KG1 (cell line): ENCODE results near the gene MASP2.

Experiments used
- DNase-seq: peaks from one replicate; lab custom pipeline; 2025; lab: John Stamatoyannopoulos, UW

MASP2 gene

DNA sequence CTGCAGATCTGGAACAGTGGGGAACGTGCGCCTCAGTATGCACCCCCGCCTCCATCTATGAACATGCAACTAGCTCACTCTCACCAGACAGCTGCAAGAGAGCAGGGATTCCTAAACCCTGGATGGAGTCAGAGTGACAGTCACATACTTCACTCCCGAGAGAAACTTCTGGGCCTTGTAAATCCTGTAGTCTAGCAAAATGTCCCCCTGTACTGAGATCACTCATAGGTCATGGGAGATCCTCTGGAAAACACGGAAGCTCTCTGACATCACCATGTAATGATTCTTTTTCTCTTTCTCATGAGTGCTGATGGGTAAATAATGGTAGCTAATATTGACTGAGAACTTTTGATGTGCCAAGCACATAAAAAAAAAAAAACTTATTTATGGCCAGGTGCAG lies 57.9 kb downstream of the MASP2 start:
- no peak for DNase-seq

DNA sequence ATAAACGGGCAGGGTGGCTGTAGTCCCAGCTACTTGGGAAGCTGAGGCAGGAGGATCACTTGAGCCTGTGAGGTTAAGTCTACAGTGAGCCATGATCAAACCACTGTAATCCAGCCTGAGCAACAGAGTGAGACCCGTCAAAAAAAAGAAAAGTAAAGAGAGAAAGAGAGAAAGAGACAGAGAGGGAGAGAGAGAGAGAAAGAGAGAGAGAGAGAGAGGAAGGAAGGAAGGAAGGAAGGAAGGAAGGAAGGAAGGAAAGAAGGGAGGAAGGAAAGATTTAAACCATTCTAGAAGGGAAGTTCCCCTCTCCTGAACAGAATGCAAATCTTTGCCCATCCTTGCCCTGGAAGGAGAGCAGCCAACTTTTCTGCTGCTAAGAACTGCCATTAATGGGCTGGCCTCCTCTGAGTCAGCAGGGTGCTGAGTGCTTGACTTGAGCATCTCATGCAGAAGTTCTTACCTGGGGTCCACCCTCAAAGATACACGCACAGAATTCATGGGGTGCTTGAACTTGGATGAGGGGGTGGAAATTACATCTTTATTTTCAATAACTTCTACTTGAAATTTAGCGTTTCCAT lies 59.1 kb downstream of the MASP2 start:
- no peak for DNase-seq

DNA sequence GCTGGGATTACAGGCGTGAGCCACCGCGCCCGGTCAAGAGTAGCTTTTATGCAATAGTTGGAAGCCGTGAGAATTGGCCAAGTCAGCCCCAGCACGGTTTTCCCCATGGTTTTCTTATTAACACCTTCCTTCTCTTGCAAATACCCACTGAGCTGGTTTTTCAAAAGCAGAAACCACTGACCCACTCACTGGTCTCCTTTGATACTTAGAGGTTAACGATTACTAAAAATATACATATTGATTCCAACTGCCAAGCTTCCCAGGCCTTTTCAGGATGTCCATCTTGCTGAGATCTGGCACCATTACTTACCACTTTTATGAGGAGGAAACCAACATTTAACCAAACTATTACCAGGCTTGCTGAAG lies 60.5 kb downstream of the MASP2 start:
- DNase-seq, result no peak

DNA sequence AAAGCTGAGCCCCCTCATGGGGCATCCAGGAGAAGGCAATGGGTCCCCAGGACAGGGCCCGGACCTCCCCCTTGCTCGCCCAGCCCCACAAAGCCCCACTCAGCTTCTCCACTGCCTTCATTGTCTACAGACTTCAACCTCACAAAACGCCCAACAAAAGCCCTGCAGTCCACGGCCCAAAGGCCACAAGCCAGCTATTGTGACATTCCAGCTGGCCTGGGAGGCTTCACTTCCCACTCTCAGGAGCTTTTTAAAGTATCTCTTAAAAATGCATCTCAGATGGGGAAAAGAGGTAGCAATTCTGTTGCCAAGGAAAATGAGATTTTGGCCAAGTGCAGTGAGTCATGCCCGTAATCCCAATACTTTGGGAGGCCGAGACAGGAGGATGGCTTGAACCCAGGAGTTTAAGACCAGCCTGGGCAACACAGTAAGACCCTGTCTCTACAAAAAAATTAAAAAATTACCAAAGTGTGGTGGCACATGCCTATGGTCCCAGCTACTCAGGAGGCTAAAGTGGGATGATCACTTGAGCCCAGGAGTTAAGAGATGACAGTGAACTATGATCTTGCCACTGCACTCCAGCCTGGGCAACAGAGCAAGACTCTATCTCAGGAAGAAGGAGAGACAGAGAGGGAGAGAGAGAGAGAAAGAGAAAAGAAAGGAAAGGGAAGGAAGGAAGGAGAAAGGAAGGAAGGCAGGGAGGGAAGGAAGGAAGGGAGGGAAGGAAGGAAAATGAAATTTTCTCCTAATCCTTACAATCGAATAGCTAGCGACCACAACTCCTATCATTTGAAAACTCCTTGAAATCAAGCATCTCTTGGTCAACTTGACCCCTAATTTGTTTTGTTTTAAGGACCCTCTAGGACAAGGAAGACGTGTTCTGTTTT lies 66.0 kb downstream of the MASP2 start:
- DNase-seq, result no peak

DNA sequence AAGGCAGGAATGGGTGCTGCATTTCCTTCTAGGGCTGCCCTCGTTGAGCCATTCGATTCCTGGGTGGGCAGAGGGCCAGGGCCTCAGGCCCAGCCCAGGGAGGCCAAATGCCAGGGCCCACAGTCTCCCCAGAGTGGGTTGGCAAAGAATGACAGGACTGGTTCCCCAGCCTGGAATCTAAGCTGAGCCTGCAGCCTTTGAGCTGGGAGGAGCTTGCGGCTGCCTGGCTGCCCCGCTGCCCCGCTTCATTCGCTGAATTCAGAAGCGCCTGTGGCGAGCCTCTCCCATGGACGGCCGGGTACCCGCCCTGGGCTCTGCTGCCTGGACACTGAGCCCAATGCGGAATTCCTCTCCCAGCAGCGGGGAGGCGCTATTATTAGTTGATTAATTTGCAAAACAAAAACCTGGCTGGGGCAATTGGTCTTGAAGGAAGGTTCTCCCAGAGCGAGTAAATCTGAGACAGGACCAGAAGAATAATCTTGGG lies 66.9 kb downstream of the MASP2 start:
- no peak for DNase-seq

DNA sequence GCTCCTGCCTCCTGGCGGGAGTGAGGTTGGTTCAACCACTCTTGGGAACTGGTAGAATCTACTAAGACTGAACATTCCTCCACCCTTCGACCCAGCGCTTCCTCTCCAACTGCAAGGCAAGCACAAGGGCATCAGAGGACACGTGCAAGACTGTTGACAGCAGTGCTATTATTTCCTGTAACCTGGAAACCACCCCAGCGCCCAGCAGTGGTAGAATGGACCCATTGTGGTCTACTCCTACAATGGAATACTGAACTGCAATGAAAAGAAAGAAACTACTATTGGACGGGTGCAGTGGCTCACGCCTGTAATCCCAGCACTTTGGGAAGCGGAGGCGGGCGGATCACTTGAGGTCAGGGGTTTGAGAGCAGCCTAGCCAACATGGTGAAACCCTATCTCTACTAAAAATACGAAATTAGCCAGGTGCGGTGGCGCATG lies 67.5 kb downstream of the MASP2 start:
- no peak for DNase-seq

DNA sequence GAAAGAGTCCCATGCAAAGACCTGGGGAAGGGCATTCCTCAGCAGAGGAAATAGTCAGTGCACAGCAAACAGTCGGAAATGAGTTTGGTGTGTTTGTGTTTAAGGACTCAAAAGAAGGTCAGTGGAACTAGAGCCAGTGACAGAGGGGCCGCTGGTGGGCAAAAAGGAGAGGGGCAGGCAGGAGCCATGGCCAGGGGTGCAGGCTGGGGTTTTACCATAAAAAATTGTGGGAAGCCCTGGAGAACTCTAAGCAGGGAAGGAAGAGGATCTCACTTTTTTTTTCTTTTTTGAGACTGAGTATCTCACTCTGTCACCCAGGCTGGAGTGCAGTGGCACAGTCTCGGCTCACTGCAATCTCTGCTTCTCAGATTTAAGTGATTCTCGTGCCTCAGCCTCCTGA lies 68.3 kb downstream of the MASP2 start:
- DNase-seq, result no peak
